GM18861 (cell line): Measurements from ENCODE around the gene UGT1A3.

ENCODE experiments used
- ATAC-seq: cut with Tn5 transposase; IDR thresholded peaks from one replicate; pipeline ENCODE4 v1.9.1; 2021; ENCODE audit not compliant: unreplicated experiment

Gene UGT1A3

DNA sequence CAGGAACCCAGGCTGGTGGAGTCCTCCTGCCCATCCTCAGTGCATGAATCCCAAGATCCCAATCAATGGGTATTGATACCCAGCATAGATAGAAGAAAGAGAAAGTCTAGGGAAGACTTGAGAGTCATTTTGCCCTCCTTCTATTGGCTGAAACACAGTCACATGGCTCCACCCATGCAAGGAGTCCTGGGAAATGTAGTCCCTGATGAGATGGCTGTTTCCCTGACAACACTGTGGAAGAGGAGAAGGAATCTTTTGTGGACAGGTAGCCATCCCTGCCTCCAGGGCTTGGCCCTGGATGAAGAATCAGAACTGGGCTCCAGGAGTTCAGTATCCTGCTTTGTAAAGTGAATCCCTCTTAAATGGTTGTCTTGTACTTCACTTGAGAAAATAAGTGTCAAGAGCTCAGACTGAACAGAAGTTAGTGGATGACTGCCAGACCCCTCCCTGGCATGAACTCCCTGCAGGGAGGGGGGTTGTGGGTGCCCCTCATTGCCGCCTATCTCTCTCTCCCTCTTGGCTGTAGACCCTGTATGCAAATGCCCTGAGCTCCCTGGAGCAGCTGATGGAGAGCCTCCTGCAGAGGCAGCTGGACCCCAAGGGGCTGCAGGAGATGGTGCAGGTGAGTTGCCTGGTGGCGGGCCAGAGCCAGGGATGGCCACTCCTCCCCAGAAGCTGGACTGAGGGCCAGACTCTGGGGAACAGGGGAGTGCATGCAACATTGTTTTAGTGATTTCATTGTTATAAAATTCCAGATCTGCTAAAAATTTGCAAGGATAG lies 85.4 kb downstream of the UGT1A3 start:
- no peak for ATAC-seq

DNA sequence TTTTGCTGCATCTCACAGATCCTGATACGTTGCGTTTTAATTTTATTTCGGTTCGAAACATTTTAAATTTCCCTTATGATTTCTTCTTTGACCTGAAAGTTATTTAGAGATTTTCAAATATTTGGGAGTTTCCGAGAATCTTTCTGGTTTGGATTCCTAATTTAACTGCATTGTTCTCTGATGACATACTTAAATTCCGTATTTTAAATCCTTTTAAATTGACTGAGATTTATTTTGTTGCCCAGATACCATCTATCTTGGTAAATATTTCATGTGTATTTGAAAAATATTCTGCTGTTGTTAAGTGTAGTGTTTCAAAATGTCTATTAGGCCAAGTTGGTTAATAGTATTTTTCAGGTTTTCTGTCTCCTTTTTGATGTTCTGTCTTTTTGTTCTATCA lies 87.0 kb downstream of the UGT1A3 start:
- ATAC-seq, result no peak

DNA sequence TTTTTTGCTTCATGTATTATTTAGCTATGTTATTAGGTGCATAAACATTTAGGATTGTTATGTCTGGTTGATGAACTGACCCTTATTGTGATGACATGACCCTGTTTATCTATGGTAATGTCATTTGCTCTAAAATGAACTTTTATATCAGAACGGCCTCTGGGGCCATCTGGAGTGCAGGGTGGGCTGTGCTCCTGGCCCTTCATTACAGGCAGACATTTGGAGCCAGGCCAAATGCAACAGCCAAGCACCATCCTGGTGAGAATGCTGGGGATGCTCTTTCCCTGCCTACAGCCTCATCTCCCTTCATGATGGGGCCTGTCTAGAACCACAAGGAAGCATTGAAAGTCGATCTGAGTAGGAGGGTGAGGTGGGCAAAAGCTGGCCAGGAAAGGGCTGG lies 87.5 kb downstream of the UGT1A3 start:
- no peak for ATAC-seq

DNA sequence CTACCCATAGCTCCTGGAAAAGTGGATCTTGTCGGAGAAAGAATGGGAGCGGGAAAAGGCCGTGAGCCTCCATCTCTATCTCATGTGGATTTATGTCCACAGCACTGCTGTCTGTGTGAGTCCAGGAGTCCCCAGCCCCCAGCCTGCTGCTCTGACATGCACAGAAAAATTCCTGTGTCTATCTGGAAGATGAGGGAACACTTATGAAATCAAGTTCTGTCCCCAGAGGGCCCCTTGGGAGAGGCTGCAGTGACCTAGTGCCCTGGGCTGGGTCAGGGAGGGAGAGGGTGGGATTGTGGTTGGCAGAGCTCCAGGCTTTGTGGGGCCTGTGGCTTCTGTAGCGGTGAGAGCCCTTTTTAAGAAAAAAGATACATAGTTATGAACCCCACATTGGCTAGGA lies 87.9 kb downstream of the UGT1A3 start:
- no peak for ATAC-seq

DNA sequence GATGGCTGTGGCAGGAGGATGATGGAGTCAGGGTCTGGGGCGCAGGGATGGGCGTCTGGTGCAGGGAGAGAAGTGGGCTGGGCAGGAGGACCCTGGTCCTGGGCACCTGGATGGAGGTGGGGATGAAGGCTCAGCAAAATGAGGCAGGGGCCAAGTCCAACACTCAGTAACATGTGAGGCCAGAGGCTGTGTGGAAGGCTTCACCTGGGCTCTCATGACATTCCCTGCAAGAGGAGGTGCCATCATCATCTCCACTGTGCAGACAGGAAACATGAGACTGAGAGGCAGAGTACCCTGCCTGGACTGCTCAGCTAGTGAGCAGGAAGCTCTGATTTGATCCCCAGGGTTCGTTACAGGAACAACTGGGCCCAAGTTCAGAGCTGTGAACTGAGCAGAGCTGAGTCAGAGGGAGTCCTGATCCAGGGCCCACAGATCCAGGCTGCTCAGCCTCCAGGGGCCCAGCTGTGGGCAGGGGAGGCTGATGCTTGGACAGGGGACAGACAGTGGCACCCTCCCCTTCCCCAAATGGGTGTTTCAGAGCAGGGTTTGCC lies 88.6 kb downstream of the UGT1A3 start:
- ATAC-seq, result no peak

DNA sequence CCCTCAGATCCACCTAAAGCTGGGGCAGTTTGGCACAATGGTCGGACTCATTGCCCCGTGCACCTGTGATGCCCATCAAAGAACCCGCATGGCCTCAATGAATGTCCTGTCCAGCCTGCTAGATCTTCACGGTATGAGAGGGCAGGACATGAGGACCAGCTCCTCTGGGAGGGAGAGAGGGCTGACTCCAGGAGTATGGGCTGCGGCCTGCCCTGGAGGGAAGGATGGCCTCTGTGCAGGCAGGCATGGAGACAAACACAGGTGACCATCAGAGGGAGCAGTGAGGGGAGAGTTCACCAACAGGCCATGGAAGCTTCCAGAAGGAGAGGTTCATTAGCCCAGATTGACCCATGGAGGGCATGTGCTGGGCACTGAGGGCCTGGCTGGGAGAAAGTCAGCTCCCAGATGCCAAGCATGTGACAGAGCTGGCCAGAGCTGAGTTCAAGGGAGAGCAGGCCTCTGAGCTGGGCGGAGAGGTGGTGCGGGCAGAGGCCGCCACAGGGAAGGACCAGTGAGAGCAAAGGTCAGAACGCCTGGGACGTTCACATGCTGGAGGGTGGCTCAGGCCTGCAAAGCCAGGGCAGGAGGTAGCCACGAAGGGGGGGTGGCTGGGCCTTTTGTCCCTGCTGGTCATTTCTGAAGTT lies 89.3 kb downstream of the UGT1A3 start:
- ATAC-seq, result no peak

DNA sequence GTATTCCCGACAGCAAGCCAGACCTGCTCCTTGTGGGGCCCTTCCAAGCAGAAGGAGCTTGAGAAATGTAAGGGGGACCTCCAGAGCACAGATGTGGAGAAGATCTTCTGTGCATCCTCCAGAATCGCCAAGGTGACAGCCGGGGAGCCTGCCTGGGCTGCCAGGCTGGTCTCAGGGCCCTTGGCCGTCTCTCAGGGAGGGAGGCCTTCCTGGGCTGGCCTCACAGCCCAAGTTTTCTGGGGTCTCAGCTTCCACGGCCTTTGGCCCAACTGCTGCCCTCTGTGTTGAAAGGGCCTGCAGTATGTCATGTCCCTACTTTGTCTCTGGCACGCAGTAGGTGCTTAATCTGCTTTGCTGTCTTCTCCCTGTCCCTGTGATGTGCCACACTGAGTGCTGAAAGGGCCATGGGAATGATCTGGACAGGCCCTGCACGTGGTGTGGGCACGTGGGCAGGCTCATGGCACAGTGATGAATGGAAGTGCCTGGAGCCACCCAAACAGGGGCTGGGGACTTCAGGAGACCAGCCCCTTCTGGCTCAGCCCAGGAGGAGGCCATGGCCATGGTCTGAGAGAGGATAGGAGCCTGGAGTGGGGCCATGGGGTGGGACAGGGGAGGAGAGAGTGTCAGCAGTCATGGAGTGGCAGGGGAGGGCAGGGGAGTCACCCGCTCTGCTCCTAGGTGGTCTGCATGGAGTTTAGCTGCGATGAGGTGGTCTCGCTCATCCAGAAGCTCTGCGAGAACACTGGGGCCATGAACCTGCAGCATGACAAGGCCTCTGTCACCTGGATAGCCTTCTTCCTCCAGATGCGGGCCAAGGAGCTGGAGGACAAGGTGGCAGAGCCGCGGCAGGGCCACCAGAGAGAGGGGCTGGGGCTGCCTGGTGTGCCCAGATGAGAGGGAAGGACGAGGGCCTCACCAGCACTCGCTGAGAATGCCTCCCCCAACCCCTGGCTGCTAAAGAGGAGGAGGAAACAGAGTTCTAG lies 90.1 kb downstream of the UGT1A3 start:
- no peak for ATAC-seq

DNA sequence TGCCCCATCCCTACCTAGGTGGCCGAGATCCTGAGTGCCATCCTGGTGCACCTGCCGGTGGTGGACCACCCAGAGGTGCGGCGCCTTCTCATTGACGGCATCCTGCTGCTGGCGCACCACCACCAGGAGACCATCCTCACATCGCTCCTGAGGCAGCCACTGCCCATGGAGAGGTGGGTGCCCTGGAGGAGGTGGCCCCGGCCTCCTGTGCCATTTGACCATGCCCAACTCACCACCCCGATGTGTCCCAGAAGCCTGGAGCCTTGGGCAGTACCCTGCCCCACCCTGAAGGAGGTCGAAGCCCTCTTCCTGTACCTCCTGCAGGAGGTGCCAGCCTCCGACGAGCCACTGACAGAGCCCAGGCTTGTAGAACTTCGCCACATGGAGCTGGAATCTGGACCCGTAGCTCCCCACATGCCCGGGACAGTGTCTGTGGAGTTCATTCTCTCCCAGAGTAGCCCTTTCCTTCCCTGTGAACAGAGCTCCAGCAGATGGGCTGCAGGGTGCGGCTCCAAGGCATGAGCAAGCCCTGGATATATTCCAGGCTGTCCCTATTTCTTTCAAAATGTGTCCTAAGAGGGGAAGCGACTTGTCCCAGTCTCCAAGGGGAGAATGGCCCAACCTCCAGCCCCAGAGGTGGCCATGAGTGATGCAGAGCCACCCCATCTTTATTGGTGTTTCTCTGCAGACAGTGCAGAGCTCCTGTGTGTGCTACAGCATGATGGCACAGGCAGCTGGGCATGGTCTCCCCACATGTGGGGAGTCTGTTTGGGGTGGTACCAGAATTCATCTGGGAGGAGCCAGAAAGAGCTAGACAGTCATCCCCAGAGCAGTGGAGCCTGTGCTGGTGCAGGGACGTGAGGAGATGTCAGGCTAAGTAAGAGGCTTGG lies 91.3 kb downstream of the UGT1A3 start:
- ATAC-seq, result no peak

DNA sequence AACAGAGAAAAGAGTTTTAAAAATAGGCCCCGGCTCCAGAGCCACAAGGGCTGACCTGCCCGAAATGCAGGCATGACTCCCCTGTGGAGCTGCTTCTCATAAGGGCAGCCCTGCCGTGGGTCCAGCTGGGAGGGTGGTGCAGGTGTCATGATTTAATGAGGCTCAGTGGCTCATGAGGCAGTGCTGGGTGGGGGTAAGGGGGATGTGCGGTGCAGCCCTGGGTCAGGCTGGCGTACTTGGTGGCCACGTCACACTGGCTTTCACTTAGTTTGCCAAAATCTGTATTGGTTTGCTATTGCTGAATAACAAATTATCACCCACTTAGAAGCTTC lies 91.9 kb downstream of the UGT1A3 start:
- ATAC-seq, result no peak

DNA sequence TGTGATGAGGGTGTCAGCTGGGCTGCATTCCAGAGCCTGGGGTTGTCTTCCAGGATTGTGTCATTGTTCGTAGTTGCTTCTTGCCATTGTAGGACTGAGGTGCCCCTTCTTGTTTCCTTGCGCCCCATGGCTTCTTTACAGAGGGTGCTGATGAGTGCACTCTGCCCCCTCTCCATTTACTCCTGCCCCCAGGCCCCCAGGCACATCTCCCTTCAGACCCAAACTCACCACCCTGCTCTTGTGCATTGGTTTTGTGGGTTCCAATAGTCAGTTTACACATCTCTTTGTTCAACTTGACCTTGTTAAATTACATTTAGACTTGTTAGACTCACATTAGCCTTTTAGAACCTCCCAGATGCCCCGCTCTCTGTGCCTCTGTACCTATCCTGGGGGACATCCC lies 92.4 kb downstream of the UGT1A3 start:
- ATAC-seq, result no peak

DNA sequence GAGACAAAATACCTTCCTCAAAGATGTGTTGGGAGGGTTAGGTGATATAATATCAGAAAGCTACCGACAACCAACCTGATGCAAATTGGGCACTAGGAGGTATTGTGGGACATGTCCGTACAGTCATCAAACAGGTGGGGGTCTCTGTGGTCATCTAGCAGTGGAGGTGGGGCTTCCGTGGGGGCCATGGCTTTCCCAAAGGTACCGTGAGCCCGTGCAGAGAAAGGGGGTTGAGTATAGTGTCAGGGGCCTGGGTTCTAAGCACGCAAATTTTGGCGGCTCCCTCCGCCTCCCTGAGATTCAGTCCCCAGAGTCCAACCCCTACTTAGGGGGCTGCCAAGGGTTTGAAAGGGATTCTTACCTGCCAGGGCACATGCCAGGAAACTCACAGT lies 92.9 kb downstream of the UGT1A3 start:
- no peak for ATAC-seq

DNA sequence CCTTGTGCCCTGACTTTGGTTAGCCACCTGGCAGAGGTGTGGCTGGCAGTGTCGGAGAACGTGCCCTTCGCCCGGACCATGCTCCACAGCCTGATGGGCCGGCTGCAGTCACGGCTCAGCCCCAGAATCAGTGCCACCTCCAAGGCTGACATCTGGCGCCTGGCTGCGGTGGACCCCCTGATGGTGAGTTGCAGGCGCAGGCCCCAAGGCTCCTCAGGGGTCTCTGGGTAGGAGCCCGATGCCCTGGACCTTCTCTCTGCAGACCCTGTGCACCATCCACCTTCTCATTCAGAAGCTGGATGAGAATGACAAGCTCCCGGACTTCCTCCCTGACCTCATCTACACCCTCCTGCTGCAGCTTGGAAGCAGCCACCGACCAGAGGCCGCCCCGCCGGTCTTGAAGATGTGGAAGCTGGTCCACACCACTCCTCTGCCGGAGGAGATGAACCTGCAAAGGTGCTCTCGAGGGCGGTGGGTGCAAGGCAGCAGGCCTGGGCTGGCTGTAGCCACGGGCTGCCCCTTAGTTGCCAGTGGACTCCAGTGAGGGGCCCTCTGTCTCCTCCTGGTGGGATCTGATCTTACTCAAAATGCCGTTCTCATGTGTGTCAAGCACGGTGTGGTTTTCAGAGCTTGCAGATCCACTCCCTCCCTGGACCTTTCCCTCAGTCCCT lies 93.4 kb downstream of the UGT1A3 start:
- no peak for ATAC-seq
